ENCODE data around the gene IL1RAPL2. TPM values are rescaled to one million over a fixed set of nuclear protein-coding genes. Genes with fewer than 3 reads are reported as not detected.

IL1RAPL2 gene
- total and polyA plus RNA-seq, 2 of the 4 experiments (the other 2 are of a cell fraction): 0.03 TPM; not detected in 1

DNA sequence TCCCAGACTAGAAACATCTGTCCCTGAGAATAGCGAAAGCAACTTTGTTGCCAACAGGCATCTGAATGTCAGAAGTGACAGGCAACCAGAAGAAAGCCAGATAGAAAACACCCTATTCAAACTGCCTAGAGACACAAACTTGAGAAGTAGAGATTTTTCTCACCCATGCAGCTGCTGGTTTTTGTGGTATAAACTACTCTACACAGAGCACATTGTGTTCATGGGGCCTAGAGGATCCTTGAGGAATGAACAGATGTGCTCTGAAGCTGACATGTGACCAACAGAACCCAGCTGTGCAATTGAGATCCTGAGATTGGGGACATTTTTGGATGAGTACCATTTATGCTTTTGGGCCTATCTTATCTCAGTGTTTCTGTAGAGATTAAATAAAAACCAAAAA, 1192.8 kb downstream of the IL1RAPL2 start:
- in situ Hi-C loops (cut with MboI; ENCODE audit: low sequenced_read_pairs): no loop called here
- Histone ChIP-seq H4K20me1 (ENCODE audit: insufficient read depth, low read length) (no peaks in the 10 kb centered on the region), H2BK5ac (ENCODE audit: low read depth, low read length, poor library complexity, severe bottlenecking) (no peak overlapping the region), H3K9me3 (ENCODE audit: control insufficient read depth, insufficient read depth, low read length) (no peaks in the 10 kb centered on the region), H3K56ac (ENCODE audit: extremely low read depth, insufficient read depth, low read length) (no peak overlapping the region), H3K79me1 (ENCODE audit: low read depth in 1 of 2, low read length in 2 of 2) (no peaks in the 10 kb centered on the region), H4K91ac (ENCODE audit: insufficient read depth, low read depth, low read length) (no peak overlapping the region), H2AK9ac (replicated peaks; ENCODE audit: low read depth, low read length, poor library complexity) (no peak overlapping the region), H2AK5ac (ENCODE audit: low read depth, low read length) (no peak overlapping the region), H4K5ac (ENCODE audit: low read depth, low read length) (no peak overlapping the region), H3K27me3 (ENCODE audit: control insufficient read depth, insufficient read depth, low read length) (no peaks in the 10 kb centered on the region; the same call in none of the 2 replicates), H3K36me3 (ENCODE audit: control insufficient read depth, insufficient read depth, low read length) (no peaks in the 10 kb centered on the region), H3K4me2 (ENCODE audit: low read depth, low read length) (no peak overlapping the region), H2BK15ac (ENCODE audit: low read depth, low read length) (no peak overlapping the region), H2AFZ (replicated peaks; ENCODE audit: low read length, poor library complexity) (no peak overlapping the region), H3K4me3 (ENCODE audit: insufficient read depth, low read depth, low read length) (no peak overlapping the region), H3K4me1 (ENCODE audit: control insufficient read depth, insufficient read depth, low read length) (no peaks in the 10 kb centered on the region), H3K9me1 (ENCODE audit: insufficient read depth, low read length) (no peaks in the 10 kb centered on the region), H3K4ac (ENCODE audit: low read depth, low read length) (no peak overlapping the region), H3K18ac (ENCODE audit: low read depth, low read length) (no peak overlapping the region), H2BK20ac (ENCODE audit: low read depth, low read length) (no peak overlapping the region), H3K23ac (ENCODE audit: low read depth, low read length) (no peak overlapping the region), H3K9ac (ENCODE audit: low read depth, low read length) (no peak overlapping the region), H2BK120ac (ENCODE audit: low read depth, low read length) (no peak overlapping the region), H4K8ac (ENCODE audit: low read depth in 2 of 2, low read length in 2 of 2) (no peak overlapping the region), H3K14ac (replicated peaks; ENCODE audit: low read depth, low read length) (no peak overlapping the region), H3K27ac (ENCODE audit: insufficient read depth, low read length) (no peak overlapping the region)
- dilution Hi-C loops (cut with HindIII; ENCODE audit: low sequenced_read_pairs, unreplicated experiment): no loop called here
- intact Hi-C loops (cut with micrococcal nuclease): no loop called here
- POLR2A ChIA-PET (ENCODE audit: unreplicated experiment): no interaction called here
- no CpG with 5 or more reads among the region's 1 CpG for WGBS, 2 experiments (ENCODE audit: extremely low coverage in 2 of 2, insufficient read length in 1 of 2)
- DNase-seq (no peak), ATAC-seq (ENCODE audit: low read depth) (no peak)
- CTCF ChIA-PET: no interaction called here
- no TSS peak for BruUV-seq (replicated peaks)
- no peak for TF ChIP-seq CEBPB (IDR thresholded peaks at IDR 0.05; ENCODE audit: low read depth, low read length)
- TF ChIP-seq, protein P1, sequence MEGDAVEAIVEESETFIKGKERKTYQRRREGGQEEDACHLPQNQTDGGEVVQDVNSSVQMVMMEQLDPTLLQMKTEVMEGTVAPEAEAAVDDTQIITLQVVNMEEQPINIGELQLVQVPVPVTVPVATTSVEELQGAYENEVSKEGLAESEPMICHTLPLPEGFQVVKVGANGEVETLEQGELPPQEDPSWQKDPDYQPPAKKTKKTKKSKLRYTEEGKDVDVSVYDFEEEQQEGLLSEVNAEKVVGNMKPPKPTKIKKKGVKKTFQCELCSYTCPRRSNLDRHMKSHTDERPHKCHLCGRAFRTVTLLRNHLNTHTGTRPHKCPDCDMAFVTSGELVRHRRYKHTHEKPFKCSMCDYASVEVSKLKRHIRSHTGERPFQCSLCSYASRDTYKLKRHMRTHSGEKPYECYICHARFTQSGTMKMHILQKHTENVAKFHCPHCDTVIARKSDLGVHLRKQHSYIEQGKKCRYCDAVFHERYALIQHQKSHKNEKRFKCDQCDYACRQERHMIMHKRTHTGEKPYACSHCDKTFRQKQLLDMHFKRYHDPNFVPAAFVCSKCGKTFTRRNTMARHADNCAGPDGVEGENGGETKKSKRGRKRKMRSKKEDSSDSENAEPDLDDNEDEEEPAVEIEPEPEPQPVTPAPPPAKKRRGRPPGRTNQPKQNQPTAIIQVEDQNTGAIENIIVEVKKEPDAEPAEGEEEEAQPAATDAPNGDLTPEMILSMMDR (conservative IDR thresholded peaks at IDR 0.05; ENCODE audit: low read depth, low read length): no peak
- TF ChIP-seq RFX5 (IDR thresholded peaks at IDR 0.05; ENCODE audit: low read depth, low read length): no peak
- no peak for TF ChIP-seq NFE2L2 (IDR thresholded peaks at IDR 0.05; ENCODE audit: low read depth, low read length)
- no peak for TF ChIP-seq MXI1 (IDR thresholded peaks at IDR 0.05; ENCODE audit: borderline replicate concordance, low read depth, low read length)
- no peak for TF ChIP-seq SMC3 (IDR thresholded peaks at IDR 0.05; ENCODE audit: low read depth, low read length)
- TF ChIP-seq USF2 (IDR thresholded peaks at IDR 0.05; ENCODE audit: low read depth, low read length): no peak
- TF ChIP-seq MAFK (IDR thresholded peaks at IDR 0.05; ENCODE audit: low read depth, low read length): no peak
- no peak for TF ChIP-seq CHD1 (IDR thresholded peaks at IDR 0.05; ENCODE audit: low read depth, low read length)
- no peak for TF ChIP-seq RAD21 (IDR thresholded peaks at IDR 0.05; ENCODE audit: low read length)
- no peak for TF ChIP-seq MAZ (IDR thresholded peaks at IDR 0.05; ENCODE audit: borderline replicate concordance, low read depth, low read length)
- TF ChIP-seq FOS (IDR thresholded peaks at IDR 0.05; ENCODE audit: low read depth, low read length): no peak
